HL-60 (cell line): ENCODE data around the gene PTGES.

Source experiments
- DNase-seq, 2 experiments: peaks; one replicate each; pipeline ENCODE4 v3.0.0-alpha.2; 2010 to 2020; ENCODE audit warnings: low read depth in 1 of 2, low spot score in 1 of 2
- H3K27ac ChIP-seq: fragments of 250-450 bp; sonication (Bioruptor Pico); replicated peaks from 2 replicates; pipeline ENCODE4 v1.5.1; 2020; ENCODE audit warnings: mild to moderate bottlenecking, moderate library complexity
- H3K27me3 ChIP-seq: fragments of 250-450 bp; sonication (Bioruptor Pico); 2 replicates; pipeline ENCODE4 v1.5.1; 2021; ENCODE audit warnings: mild to moderate bottlenecking, moderate library complexity; ENCODE audit not compliant: insufficient read depth, poor library complexity, severe bottlenecking
- H3K4me3 ChIP-seq: replicated peaks from 2 replicates; pipeline ENCODE4 v1.5.1; 2011; ENCODE audit warnings: mild to moderate bottlenecking, control low read depth, low read length; ENCODE audit not compliant: insufficient read depth
- CTCF ChIP-seq: IDR thresholded peaks from one replicate; pipeline ENCODE4 v1.5.1; 2011; ENCODE audit warnings: low read length, control low read depth, inconsistent platforms; ENCODE audit not compliant: insufficient read depth
- GABPA ChIP-seq: IDR thresholded peaks from 2 replicates; pipeline ENCODE4 v1.6.1; 2012; ENCODE audit warnings: low read depth
- POLR2AphosphoS5 ChIP-seq: IDR thresholded peaks from 2 replicates; pipeline ENCODE4 v1.6.1; 2012; ENCODE audit warnings: low read depth
- REST ChIP-seq: IDR thresholded peaks from 2 replicates; pipeline ENCODE4 v1.6.1; 2012; ENCODE audit warnings: low read depth; ENCODE audit not compliant: insufficient replicate concordance
- SPI1 ChIP-seq: IDR thresholded peaks from 2 replicates; pipeline ENCODE4 v1.6.1; 2012; ENCODE audit warnings: low read depth, mild to moderate bottlenecking, borderline replicate concordance

The PTGES gene

GRCh38 chr9:129698254-129698757, 54.5 kb downstream of the PTGES start:
- Histone ChIP-seq H3K4me3 (no peak overlapping the region), H3K27me3 (peaks cover 26% of the 10 kb centered on the region), H3K27ac (no peak overlapping the region)
- TF ChIP-seq POLR2AphosphoS5 (no peak), SPI1 (no peak), CTCF (no peak), GABPA (no peak), REST (no peak)
- DNase-seq, result no peak

GRCh38 chr9:129697656-129698253, 55.1 kb downstream of the PTGES start:
- H3K27ac ChIP-seq, result no peak overlapping the region
- peaks cover 26% of the 10 kb centered on the region for H3K27me3 ChIP-seq
- no peak overlapping the region; the same call in none of the 2 replicates for H3K4me3 ChIP-seq
- TF ChIP-seq SPI1, result no peak
- TF ChIP-seq POLR2AphosphoS5, result no peak
- no peak for TF ChIP-seq REST
- no peak for TF ChIP-seq GABPA
- no peak for TF ChIP-seq CTCF
- peak in 1 of 2 experiments; percentile 10 for DNase-seq

GRCh38 chr9:129696944-129697655, 55.7 kb downstream of the PTGES start:
- Histone ChIP-seq H3K27ac (no peak overlapping the region), H3K4me3 (no peak overlapping the region; the same call in none of the 2 replicates), H3K27me3 (peaks cover 26% of the 10 kb centered on the region)
- TF ChIP-seq GABPA, result no peak
- peak; percentile 7 to 31 for DNase-seq

GRCh38 chr9:129695870-129696269, 57.0 kb downstream of the PTGES start:
- peaks cover 26% of the 10 kb centered on the region for H3K27me3 ChIP-seq

More at GRCh38 chr9:129695870-129696269, 57.0 kb downstream of the PTGES start:
- no peak overlapping the region for H3K27ac ChIP-seq
- TF ChIP-seq GABPA (no peak), REST (no peak), CTCF (no peak), POLR2AphosphoS5 (no peak), SPI1 (no peak)
- DNase-seq, result no peak
- H3K4me3 ChIP-seq, result no peak overlapping the region
